ENCODE measurements around the gene SDC3. TPM values are rescaled to one million over a fixed set of nuclear protein-coding genes. Genes with fewer than 3 reads are reported as not detected.

SDC3 gene
- total and polyA plus RNA-seq, 4 donors, result 3.3 to 27.5 (median 16.6) TPM

DNA sequence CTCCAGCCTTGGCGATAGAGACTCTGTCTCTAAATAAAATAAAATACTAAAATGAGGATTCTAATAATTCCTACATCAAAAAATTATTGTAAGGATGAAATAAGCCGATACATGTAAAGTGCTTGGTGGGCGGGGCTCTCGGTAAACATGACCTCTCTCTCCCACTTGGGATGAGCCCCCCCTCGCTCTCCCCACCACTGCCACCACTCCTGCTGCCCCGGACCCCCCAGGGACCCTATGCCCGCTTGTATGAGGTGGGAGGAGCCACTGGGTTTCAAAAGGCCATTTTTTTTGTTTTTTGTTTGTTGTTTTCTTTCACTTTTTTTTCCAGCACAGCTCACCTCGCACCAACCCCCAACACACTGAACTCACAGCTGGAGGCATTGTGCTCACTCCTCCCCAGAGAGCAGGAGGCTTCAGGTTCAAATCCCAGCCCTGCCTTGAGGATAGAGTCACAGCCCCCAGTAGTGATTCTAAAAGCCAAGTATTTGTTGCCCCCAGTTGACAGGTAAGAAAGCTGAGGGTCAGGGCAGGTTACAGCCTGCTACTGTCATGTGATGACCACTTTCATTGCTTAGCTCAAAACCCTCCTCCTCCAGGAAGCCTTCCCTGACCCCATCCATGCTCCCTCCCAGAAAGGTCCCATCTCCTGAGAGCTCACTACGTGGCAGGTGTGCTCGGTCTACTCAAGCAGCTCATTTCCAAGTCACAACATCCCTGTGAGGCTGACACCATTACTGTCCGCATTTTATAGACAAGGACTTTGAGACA is 4.2 kb downstream of the SDC3 start:
- no peaks in the 10 kb centered on the region for H3K36me3 ChIP-seq (ENCODE audit: control insufficient read depth in 4 of 4, insufficient read depth in 3 of 4, low read depth in 1 of 4, low read length in 3 of 4)
- 71% methylated on average over 11 of the region's 11 CpGs for WGBS
- no peak for DNase-seq (ENCODE audit: low spot score)
- H3K27ac ChIP-seq (ENCODE audit: low read depth in 1 of 2, low read length in 2 of 2), result no peak overlapping the region
- H3K4me3 ChIP-seq (ENCODE audit: low read depth in 1 of 3, low read length in 3 of 3), result no peak overlapping the region
- no peaks in the 10 kb centered on the region for H3K27me3 ChIP-seq (ENCODE audit: control insufficient read depth in 4 of 4, insufficient read depth in 4 of 4, low read length in 3 of 4)
- no peak overlapping the region for H3K9ac ChIP-seq (ENCODE audit: low read depth in 1 of 2, low read length in 2 of 2)
- H3K9me3 ChIP-seq (ENCODE audit: control insufficient read depth in 4 of 4, low read length in 3 of 4), result no peaks in the 10 kb centered on the region
- peaks cover 0 to 13% (median 3%) of the 10 kb centered on the region in 4 donors for H3K4me1 ChIP-seq (ENCODE audit: control insufficient read depth in 4 of 4, insufficient read depth in 4 of 4, low read length in 3 of 4)
- TF ChIP-seq, protein P1, sequence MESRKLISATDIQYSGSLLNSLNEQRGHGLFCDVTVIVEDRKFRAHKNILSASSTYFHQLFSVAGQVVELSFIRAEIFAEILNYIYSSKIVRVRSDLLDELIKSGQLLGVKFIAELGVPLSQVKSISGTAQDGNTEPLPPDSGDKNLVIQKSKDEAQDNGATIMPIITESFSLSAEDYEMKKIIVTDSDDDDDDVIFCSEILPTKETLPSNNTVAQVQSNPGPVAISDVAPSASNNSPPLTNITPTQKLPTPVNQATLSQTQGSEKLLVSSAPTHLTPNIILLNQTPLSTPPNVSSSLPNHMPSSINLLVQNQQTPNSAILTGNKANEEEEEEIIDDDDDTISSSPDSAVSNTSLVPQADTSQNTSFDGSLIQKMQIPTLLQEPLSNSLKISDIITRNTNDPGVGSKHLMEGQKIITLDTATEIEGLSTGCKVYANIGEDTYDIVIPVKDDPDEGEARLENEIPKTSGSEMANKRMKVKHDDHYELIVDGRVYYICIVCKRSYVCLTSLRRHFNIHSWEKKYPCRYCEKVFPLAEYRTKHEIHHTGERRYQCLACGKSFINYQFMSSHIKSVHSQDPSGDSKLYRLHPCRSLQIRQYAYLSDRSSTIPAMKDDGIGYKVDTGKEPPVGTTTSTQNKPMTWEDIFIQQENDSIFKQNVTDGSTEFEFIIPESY (IDR thresholded peaks at IDR 0.05), result no peak
- TF ChIP-seq, protein P2, sequence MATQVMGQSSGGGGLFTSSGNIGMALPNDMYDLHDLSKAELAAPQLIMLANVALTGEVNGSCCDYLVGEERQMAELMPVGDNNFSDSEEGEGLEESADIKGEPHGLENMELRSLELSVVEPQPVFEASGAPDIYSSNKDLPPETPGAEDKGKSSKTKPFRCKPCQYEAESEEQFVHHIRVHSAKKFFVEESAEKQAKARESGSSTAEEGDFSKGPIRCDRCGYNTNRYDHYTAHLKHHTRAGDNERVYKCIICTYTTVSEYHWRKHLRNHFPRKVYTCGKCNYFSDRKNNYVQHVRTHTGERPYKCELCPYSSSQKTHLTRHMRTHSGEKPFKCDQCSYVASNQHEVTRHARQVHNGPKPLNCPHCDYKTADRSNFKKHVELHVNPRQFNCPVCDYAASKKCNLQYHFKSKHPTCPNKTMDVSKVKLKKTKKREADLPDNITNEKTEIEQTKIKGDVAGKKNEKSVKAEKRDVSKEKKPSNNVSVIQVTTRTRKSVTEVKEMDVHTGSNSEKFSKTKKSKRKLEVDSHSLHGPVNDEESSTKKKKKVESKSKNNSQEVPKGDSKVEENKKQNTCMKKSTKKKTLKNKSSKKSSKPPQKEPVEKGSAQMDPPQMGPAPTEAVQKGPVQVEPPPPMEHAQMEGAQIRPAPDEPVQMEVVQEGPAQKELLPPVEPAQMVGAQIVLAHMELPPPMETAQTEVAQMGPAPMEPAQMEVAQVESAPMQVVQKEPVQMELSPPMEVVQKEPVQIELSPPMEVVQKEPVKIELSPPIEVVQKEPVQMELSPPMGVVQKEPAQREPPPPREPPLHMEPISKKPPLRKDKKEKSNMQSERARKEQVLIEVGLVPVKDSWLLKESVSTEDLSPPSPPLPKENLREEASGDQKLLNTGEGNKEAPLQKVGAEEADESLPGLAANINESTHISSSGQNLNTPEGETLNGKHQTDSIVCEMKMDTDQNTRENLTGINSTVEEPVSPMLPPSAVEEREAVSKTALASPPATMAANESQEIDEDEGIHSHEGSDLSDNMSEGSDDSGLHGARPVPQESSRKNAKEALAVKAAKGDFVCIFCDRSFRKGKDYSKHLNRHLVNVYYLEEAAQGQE (IDR thresholded peaks at IDR 0.05), result no peak
- no peak for TF ChIP-seq RAD21 (IDR thresholded peaks at IDR 0.05)
- TF ChIP-seq TAF1 (conservative IDR thresholded peaks at IDR 0.05), result no peak
- TF ChIP-seq, protein P3, sequence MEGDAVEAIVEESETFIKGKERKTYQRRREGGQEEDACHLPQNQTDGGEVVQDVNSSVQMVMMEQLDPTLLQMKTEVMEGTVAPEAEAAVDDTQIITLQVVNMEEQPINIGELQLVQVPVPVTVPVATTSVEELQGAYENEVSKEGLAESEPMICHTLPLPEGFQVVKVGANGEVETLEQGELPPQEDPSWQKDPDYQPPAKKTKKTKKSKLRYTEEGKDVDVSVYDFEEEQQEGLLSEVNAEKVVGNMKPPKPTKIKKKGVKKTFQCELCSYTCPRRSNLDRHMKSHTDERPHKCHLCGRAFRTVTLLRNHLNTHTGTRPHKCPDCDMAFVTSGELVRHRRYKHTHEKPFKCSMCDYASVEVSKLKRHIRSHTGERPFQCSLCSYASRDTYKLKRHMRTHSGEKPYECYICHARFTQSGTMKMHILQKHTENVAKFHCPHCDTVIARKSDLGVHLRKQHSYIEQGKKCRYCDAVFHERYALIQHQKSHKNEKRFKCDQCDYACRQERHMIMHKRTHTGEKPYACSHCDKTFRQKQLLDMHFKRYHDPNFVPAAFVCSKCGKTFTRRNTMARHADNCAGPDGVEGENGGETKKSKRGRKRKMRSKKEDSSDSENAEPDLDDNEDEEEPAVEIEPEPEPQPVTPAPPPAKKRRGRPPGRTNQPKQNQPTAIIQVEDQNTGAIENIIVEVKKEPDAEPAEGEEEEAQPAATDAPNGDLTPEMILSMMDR (IDR thresholded peaks at IDR 0.05; ENCODE audit: low read depth, low read length, missing input control), result no peak
- TF ChIP-seq JUND (IDR thresholded peaks at IDR 0.05), result no peak
- TF ChIP-seq FOXA1 (IDR thresholded peaks at IDR 0.05), result no peak
- TF ChIP-seq YY1 (IDR thresholded peaks at IDR 0.05), result no peak
- TF ChIP-seq GABPA (IDR thresholded peaks at IDR 0.05 in 1 of 2, conservative IDR thresholded peaks at IDR 0.05 in 1 of 2), result no peak
- no peak for TF ChIP-seq HNF4G (IDR thresholded peaks at IDR 0.05)
- TF ChIP-seq, protein P4, sequence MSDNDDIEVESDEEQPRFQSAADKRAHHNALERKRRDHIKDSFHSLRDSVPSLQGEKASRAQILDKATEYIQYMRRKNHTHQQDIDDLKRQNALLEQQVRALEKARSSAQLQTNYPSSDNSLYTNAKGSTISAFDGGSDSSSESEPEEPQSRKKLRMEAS (IDR thresholded peaks at IDR 0.05), result no peak
- no peak for TF ChIP-seq NR2F2 (IDR thresholded peaks at IDR 0.05)
- TF ChIP-seq, protein P5, sequence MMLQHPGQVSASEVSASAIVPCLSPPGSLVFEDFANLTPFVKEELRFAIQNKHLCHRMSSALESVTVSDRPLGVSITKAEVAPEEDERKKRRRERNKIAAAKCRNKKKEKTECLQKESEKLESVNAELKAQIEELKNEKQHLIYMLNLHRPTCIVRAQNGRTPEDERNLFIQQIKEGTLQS (IDR thresholded peaks at IDR 0.05), result no peak
- TF ChIP-seq SP1 (IDR thresholded peaks at IDR 0.05), result no peak
- no peak for TF ChIP-seq EGR1 (IDR thresholded peaks at IDR 0.05; ENCODE audit: low read depth in 2 of 2)
- TF ChIP-seq HNF4A (conservative IDR thresholded peaks at IDR 0.05), result no peak

Data from liver (tissue), 9 donors.